ENCODE measurements around the gene AREG.

The AREG gene

GRCh38 chr4:74431113-74431826, 13.7 kb upstream of the AREG start:
- in situ Hi-C loops (cut with MboI; ENCODE audit: low sequenced_read_pairs) = no loop called here

DNA sequence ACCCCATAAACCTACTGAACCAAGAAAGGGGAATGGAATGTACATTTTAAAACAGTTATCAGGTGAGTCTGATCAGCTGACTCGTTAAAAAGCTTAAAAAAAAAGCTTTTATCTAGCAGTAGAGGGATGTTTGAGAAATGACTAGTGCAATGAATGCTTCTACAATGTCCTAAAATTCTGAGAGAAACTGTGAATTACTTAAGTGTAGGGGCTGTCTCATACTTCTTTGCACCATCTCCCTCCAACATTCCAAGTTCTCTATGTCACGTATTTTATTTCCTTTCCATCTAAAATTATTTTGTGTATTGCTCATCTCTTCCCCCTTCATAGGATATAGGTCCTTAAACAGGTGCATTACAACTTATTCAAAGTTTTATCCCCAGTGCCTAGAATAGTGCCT, 11.9 kb upstream of the AREG start:
- in situ Hi-C loops (cut with MboI; ENCODE audit: low sequenced_read_pairs) = no loop called here

GRCh38 chr4:74433541-74434172, 11.3 kb upstream of the AREG start:
- in situ Hi-C loops (cut with MboI; ENCODE audit: low sequenced_read_pairs) = no loop called here

DNA sequence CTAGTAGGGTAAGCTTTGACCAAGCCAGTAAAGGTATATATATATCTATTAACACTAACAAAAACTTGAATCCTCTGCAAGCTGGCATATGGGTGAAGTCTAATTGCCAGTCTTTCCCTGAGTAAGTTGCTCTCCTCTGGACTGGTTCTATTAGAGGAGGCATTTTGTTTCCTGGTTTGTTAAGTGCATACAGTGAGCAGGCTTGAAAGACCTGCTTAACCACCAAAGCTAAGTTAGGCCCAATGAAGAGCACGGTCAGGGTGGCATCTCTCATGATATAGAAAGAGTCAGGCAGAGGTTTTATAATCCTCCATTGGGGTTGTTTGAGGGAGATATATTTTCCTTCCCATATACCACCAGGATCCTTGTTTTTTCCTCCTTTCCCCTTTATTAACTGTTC, 9.6 kb upstream of the AREG start:
- in situ Hi-C loops (cut with MboI; ENCODE audit: low sequenced_read_pairs) = no loop called here

DNA sequence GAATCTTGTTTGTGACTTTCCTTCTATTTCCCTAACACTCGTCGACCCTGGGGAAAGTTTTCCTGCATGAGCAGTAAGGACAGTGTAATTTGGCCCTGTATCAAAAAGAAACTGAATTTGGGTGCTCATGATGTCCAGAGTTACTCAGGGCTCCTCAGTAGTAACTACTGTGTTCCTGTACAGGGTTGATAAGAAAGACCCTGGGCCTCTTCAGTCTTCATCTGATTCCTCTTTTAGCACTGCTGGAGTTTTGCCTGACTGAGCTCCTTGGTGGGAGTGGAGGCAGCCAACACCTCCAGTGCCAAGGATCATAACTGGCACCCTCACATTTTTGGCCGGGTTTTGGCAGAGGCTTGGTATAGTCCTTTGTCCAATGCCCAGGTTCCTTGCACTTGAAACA, 7.1 kb upstream of the AREG start:
- in situ Hi-C loops (cut with MboI; ENCODE audit: low sequenced_read_pairs) = no loop called here

DNA sequence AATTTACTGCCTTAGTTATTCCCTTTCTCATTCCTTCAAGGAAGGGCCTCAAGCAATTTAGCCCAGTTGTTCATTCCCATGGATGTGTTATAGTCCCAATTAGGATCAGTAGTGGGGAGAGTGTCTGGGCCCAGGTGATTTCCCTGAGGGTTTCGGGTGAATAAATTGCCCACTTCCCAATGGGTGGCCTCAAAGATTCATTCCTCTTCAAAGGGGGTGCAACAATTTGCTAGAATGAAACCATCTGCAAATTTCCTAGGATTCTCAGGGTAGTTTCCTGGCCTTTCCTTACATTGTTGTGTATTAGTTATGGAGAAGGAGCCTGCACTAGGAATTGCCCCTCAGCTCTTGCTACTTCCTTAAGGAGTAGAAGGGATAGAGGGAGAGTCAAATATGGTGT, 6.3 kb upstream of the AREG start:
- in situ Hi-C loops (cut with MboI; ENCODE audit: low sequenced_read_pairs) = no loop called here

- in situ Hi-C loops (cut with MboI; ENCODE audit: low sequenced_read_pairs) = no loop called here
These were observed 5.0 kb upstream of the AREG start for GRCh38 chr4:74439952-74440351.

- in situ Hi-C loops (cut with MboI; ENCODE audit: low sequenced_read_pairs) = no loop called here
These were observed 4.6 kb upstream of the AREG start for GRCh38 chr4:74440356-74440755.

- in situ Hi-C loops (cut with MboI; ENCODE audit: low sequenced_read_pairs) = no loop called here
These were observed 3.2 kb upstream of the AREG start for GRCh38 chr4:74441744-74442143.

GRCh38 chr4:74446193-74446868, 1.4 kb downstream of the AREG start:
- in situ Hi-C loops (cut with MboI; ENCODE audit: low sequenced_read_pairs) = no loop called here

DNA sequence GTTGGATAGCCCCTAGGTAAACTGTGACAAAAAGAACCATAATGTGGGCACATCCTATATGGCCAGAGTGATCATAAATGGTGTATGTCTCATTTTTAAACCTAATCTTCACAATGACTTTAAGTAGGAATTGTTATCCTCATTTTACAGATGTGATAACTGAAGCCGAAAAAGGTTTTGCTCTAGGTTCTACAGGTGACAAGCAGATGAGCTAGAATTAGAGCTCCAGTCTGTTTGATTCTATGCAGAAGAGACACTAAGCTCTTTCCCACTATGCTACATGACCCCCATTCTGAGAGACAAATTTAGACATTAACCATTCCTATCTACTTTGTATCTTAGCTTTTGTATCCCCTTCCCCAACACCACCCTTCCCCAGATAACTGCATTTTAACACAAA, 2.0 kb downstream of the AREG start:
- in situ Hi-C loops (cut with MboI; ENCODE audit: low sequenced_read_pairs) = no loop called here

DNA sequence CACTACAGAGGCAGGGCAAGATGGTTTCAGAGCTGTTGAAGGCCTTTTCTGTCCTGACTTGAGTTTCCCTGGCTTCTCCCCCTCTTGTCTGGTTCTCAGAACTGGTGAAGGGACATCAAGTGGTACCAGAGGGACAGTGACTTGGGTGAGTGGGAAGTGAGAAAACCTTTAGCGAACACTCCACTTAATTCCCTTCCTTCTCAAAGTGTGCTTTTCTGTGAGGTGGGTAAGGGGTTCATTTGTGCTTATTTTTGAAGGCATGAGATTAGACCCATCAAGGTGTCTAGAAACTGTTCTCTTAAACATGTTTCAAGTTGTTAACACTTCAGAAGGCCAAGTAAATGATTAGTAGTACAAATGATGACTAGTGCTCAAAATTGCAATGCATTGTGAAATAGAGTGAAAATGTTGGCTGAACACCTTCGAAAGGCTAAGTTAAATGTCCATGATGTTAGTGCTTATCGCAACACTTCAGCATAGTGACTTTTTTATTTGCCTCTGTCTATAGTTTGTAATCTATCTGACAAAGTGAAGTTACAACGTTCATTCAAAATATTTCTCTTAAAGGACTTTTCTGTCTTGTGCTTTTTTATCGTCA, 2.8 kb downstream of the AREG start:
- in situ Hi-C loops (cut with MboI; ENCODE audit: low sequenced_read_pairs) = no loop called here

- in situ Hi-C loops (cut with MboI; ENCODE audit: low sequenced_read_pairs) = no loop called here
These were observed 4.8 kb downstream of the AREG start for GRCh38 chr4:74449571-74450297.

- in situ Hi-C loops (cut with MboI; ENCODE audit: low sequenced_read_pairs) = no loop called here
These were observed 5.4 kb downstream of the AREG start for GRCh38 chr4:74450298-74450683.

GRCh38 chr4:74451214-74451661, 6.3 kb downstream of the AREG start:
- in situ Hi-C loops (cut with MboI; ENCODE audit: low sequenced_read_pairs) = no loop called here

- in situ Hi-C loops (cut with MboI; ENCODE audit: low sequenced_read_pairs) = no loop called here
These were observed 8.2 kb downstream of the AREG start for GRCh38 chr4:74453037-74453635.

- in situ Hi-C loops (cut with MboI; ENCODE audit: low sequenced_read_pairs) = no loop called here
These were observed 9.2 kb downstream of the AREG start for GRCh38 chr4:74453829-74454742.

GRCh38 chr4:74455361-74456055, 10.6 kb downstream of the AREG start:
- in situ Hi-C loops (cut with MboI; ENCODE audit: low sequenced_read_pairs) = no loop called here

All from HL-60/S4 (cell line).